22Rv1 (cell line): ENCODE results near the gene LAMA2.

Experiments used
- ZFX ChIP-seq: fragments of 450-650 bp; IDR thresholded peaks from 2 replicates; pipeline ENCODE4 v1.6.1; 2017; ENCODE audit warnings: antibody characterized with exemption, borderline replicate concordance
- TF ChIP-seq, protein P1 (sequence below): fragments of 450-650 bp; IDR thresholded peaks from 2 replicates; pipeline ENCODE4 v1.5.1; 2017; ENCODE audit warnings: mild to moderate bottlenecking

DNA sequence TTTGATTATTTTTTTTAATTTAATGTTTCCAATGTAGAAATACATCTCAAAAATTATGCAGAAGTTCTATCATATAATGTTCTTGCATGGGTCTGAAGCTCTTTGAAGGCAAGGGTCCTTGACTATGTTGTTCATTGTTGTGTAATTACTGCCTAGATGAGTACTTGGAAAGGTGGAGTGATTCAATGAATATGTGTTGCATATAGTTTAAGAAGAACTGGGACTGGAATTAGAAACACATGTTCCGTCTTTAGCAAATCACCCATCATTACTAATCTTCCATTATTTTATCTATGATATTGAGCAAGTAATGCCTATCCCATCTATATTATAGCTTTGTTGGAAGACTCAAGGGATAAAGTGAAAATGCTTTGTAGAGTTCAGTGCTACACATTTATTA is 147.3 kb downstream of the LAMA2 start:
- TF ChIP-seq, protein P1, sequence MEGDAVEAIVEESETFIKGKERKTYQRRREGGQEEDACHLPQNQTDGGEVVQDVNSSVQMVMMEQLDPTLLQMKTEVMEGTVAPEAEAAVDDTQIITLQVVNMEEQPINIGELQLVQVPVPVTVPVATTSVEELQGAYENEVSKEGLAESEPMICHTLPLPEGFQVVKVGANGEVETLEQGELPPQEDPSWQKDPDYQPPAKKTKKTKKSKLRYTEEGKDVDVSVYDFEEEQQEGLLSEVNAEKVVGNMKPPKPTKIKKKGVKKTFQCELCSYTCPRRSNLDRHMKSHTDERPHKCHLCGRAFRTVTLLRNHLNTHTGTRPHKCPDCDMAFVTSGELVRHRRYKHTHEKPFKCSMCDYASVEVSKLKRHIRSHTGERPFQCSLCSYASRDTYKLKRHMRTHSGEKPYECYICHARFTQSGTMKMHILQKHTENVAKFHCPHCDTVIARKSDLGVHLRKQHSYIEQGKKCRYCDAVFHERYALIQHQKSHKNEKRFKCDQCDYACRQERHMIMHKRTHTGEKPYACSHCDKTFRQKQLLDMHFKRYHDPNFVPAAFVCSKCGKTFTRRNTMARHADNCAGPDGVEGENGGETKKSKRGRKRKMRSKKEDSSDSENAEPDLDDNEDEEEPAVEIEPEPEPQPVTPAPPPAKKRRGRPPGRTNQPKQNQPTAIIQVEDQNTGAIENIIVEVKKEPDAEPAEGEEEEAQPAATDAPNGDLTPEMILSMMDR: no peak
- no peak for TF ChIP-seq ZFX
